IMR-90 (cell line): ENCODE results near the gene KIAA0513. TPM values are rescaled to one million over a fixed set of nuclear protein-coding genes. Genes with fewer than 3 reads are reported as not detected.

ENCODE experiments used
- ATAC-seq: fragments of 200-7000 bp; cut with Tn5 transposase; 2 replicates; pipeline ENCODE4 v1.9.1; 2020; ENCODE audit warnings: low read depth, mild to moderate bottlenecking, moderate library complexity
- BruUV-seq: library from RNA; stranded (reverse); fragments of 400-500 nt; replicated peaks from 2 replicates; lab custom pipeline; 2021; lab: Mats Ljungman, UMichigan
- CTCF ChIA-PET: fragments of 300-600 bp; formaldehyde crosslinking; extraction: SDS; loops from one replicate; lab custom pipeline; 2021; ENCODE audit warnings: antibody characterized with exemption; lab: Yijun Ruan, JAX
- POLR2A ChIA-PET: fragments of 300-600 bp; sonication (Branson Sonifier 250); formaldehyde crosslinking; loops from one replicate; lab custom pipeline; 2022; ENCODE audit warnings: antibody characterized with exemption; ENCODE audit not compliant: unreplicated experiment; lab: Charles Lee
- DNase-seq: peaks from one replicate; pipeline ENCODE4 v3.0.0; 2013
- H2AFZ ChIP-seq: replicated peaks from 2 replicates; pipeline ENCODE3; 2013; ENCODE audit warnings: low read length, mild to moderate bottlenecking; ENCODE audit not compliant: poor library complexity
- H2AK5ac ChIP-seq: 2 replicates; pipeline ENCODE4 v1.6.1; 2013; ENCODE audit warnings: low read depth, low read length, inconsistent platforms
- H2AK9ac ChIP-seq: replicated peaks from 2 replicates; pipeline ENCODE3; 2013; ENCODE audit warnings: mild to moderate bottlenecking, low read depth, low read length, moderate library complexity; ENCODE audit not compliant: poor library complexity
- H2BK120ac ChIP-seq: 2 replicates; pipeline ENCODE4 v1.6.1; 2013; ENCODE audit warnings: low read depth, low read length, inconsistent platforms
- H2BK15ac ChIP-seq: 3 replicates; pipeline ENCODE4 v1.6.1; 2013; ENCODE audit warnings: low read depth, low read length, inconsistent platforms
- H2BK20ac ChIP-seq: 2 replicates; pipeline ENCODE4 v1.6.1; 2013; ENCODE audit warnings: low read depth, mild to moderate bottlenecking, inconsistent platforms, low read length, moderate library complexity
- H2BK5ac ChIP-seq: 2 replicates; pipeline ENCODE4 v1.6.1; 2013; ENCODE audit warnings: mild to moderate bottlenecking, low read depth, low read length, inconsistent platforms; ENCODE audit not compliant: poor library complexity, severe bottlenecking
- H3K14ac ChIP-seq: replicated peaks from 2 replicates; pipeline ENCODE4 v1.6.1; 2013; ENCODE audit warnings: low read depth, low read length, inconsistent platforms
- H3K18ac ChIP-seq: 2 replicates; pipeline ENCODE4 v1.6.1; 2013; ENCODE audit warnings: low read depth, low read length, control low read depth
- H3K23ac ChIP-seq: 2 replicates; pipeline ENCODE4 v1.6.1; 2013; ENCODE audit warnings: low read depth, low read length, inconsistent platforms
- H3K27ac ChIP-seq: 2 replicates; pipeline ENCODE4 v1.5.1; 2013; ENCODE audit warnings: mild to moderate bottlenecking, control low read depth, low read length; ENCODE audit not compliant: insufficient read depth
- H3K27me3 ChIP-seq: 2 replicates; pipeline ENCODE4 v1.6.1; 2013; ENCODE audit warnings: low read length; ENCODE audit not compliant: control insufficient read depth, insufficient read depth
- H3K36me3 ChIP-seq: 2 replicates; pipeline ENCODE4 v1.6.1; 2013; ENCODE audit warnings: low read length, mixed read lengths; ENCODE audit not compliant: control insufficient read depth, insufficient read depth
- H3K4ac ChIP-seq: 2 replicates; pipeline ENCODE4 v1.6.1; 2013; ENCODE audit warnings: low read depth, low read length, inconsistent platforms
- H3K4me1 ChIP-seq: 2 replicates; pipeline ENCODE4 v1.6.1; 2013; ENCODE audit warnings: low read length, mixed read lengths; ENCODE audit not compliant: control insufficient read depth, insufficient read depth
- H3K4me2 ChIP-seq: 2 replicates; pipeline ENCODE4 v1.6.1; 2013; ENCODE audit warnings: low read depth, mild to moderate bottlenecking, control low read depth, low read length, moderate library complexity
- H3K4me3 ChIP-seq: 2 replicates; pipeline ENCODE4 v1.5.1; 2013; ENCODE audit warnings: low read depth, mild to moderate bottlenecking, control low read depth, low read length, moderate library complexity; ENCODE audit not compliant: insufficient read depth
- H3K56ac ChIP-seq: 2 replicates; pipeline ENCODE4 v1.6.1; 2013; ENCODE audit warnings: low read length, inconsistent platforms; ENCODE audit not compliant: insufficient read depth; ENCODE audit errors: extremely low read depth
- H3K79me1 ChIP-seq, 2 experiments: 2 replicates each; pipeline ENCODE4 v1.6.1; 2013; ENCODE audit warnings: low read length in 2 of 2, inconsistent platforms in 1 of 2, low read depth in 1 of 2
- H3K9ac ChIP-seq: 2 replicates; pipeline ENCODE4 v1.6.1; 2013; ENCODE audit warnings: low read depth, low read length, control low read depth
- H3K9me1 ChIP-seq: 2 replicates; pipeline ENCODE4 v1.6.1; 2013; ENCODE audit warnings: low read length, inconsistent platforms; ENCODE audit not compliant: insufficient read depth
- H3K9me3 ChIP-seq: 2 replicates; pipeline ENCODE4 v1.6.1; 2013; ENCODE audit warnings: low read length; ENCODE audit not compliant: control insufficient read depth, insufficient read depth
- H4K20me1 ChIP-seq: 2 replicates; pipeline ENCODE4 v1.6.1; 2013; ENCODE audit warnings: low read length, inconsistent platforms; ENCODE audit not compliant: insufficient read depth
- H4K5ac ChIP-seq: 2 replicates; pipeline ENCODE4 v1.6.1; 2013; ENCODE audit warnings: mild to moderate bottlenecking, low read depth, low read length, control low read depth
- H4K8ac ChIP-seq, 2 experiments: 2 replicates each; pipeline ENCODE4 v1.6.1; 2013; ENCODE audit warnings: low read depth in 2 of 2, low read length in 2 of 2, control low read depth in 1 of 2, inconsistent platforms in 1 of 2
- H4K91ac ChIP-seq: 2 replicates; pipeline ENCODE4 v1.6.1; 2013; ENCODE audit warnings: low read depth, low read length, inconsistent platforms; ENCODE audit not compliant: insufficient read depth
- MXI1 ChIP-seq: IDR thresholded peaks from 2 replicates; pipeline ENCODE4 v1.6.1; 2012; ENCODE audit warnings: low read depth, mild to moderate bottlenecking, low read length, moderate library complexity, borderline replicate concordance
- RAD21 ChIP-seq: IDR thresholded peaks from 2 replicates; pipeline ENCODE4 v1.6.1; 2012; ENCODE audit warnings: low read length, improper control_type of control experiment
- WGBS, 2 experiments: methylation state at CpG; one replicate each; pipeline versions ENCODE4 v1.1.5 to v1.1.7; 2013; ENCODE audit warnings: missing lambda C conversion rate in 2 of 2; ENCODE audit not compliant: insufficient read length in 1 of 2; ENCODE audit errors: extremely low coverage in 2 of 2; 5-methylcytosine and 5-hydroxymethylcytosine counted together
- dilution Hi-C: fragments of 300-500 bp; cut with HindIII; formaldehyde crosslinking; loops from one replicate; pipeline ENCODE4 v1.14.3; 2018; ENCODE audit warnings: low sequenced_read_pairs; ENCODE audit not compliant: unreplicated experiment
- in situ Hi-C: fragments of 300-500 bp; cut with MboI; formaldehyde crosslinking; loops from 3 replicates; pipeline ENCODE4 v1.14.3; 2019; ENCODE audit warnings: low sequenced_read_pairs, inconsistent platforms, mixed read lengths
- intact Hi-C: fragments of 100-400 bp; cut with micrococcal nuclease; formaldehyde crosslinking; loops from 2 replicates; pipeline ENCODE4 v1.10.0; 2022
- polyA plus RNA-seq, 3 experiments: library from polyadenylated mRNA; depleted of rRNA; stranded (reverse); fragments of >200 nt; gene quantifications; 2 replicates each; pipeline ENCODE4 v1.2.3, GENCODE V29; 2012; ENCODE audit warnings: low replicate concordance in 1 of 3
- total RNA-seq: library from RNA; depleted of rRNA; stranded (reverse); fragments of >200 nt; gene quantifications from 2 replicates; pipeline ENCODE4 v1.2.3, GENCODE V29; 2012

The KIAA0513 gene
- total and polyA plus RNA-seq, 2 of the 4 experiments (the other 2 are of a cell fraction) = 9.5 TPM

DNA sequence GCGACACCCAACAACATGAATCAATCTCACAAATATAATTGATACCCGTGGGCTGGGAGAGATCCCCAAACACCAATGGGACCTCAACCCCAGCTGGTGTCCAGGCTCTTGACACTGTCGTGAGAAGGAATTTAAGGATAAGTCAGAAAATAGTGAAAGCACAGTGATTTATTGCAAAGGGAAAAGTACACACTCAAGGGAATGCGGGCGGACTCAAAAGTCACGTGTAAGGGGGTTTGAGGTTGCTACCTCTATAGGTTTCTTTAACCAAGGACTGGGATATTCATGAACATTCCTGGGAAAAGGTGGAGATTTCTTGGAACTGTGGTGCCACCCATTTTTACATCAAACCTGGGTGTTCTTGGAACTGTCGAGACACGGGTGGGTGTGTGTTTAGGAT lies 10.0 kb upstream of the KIAA0513 start:
- Histone ChIP-seq H3K36me3 (no peaks in the 10 kb centered on the region), H3K4me1 (peaks cover 2% of the 10 kb centered on the region; the same call in 1 of the 2 replicates), H3K14ac (no peak overlapping the region), H2BK5ac (no peak overlapping the region), H3K79me1 (no peaks in the 10 kb centered on the region), H3K9me3 (no peaks in the 10 kb centered on the region), H4K91ac (no peak overlapping the region), H2BK20ac (no peak overlapping the region), H2BK15ac (no peak overlapping the region), H2AFZ (no peak overlapping the region), H3K27ac (no peak overlapping the region), H3K18ac (no peak overlapping the region), H2BK120ac (no peak overlapping the region), H4K8ac (no peak overlapping the region), H3K9me1 (no peaks in the 10 kb centered on the region; the same call in 1 of the 2 replicates), H3K4me2 (no peak overlapping the region), H3K9ac (no peak overlapping the region), H3K4ac (no peak overlapping the region), H3K4me3 (no peak overlapping the region), H3K27me3 (no peaks in the 10 kb centered on the region), H3K56ac (no peak overlapping the region), H4K20me1 (no peaks in the 10 kb centered on the region; the same call in 1 of the 2 replicates), H2AK9ac (no peak overlapping the region), H3K23ac (no peak overlapping the region), H4K5ac (no peak overlapping the region), H2AK5ac (no peak overlapping the region)
- no peak for DNase-seq
- in situ Hi-C loops = no loop called here
- no peak for ATAC-seq
- CTCF ChIA-PET = no interaction called here
- no TSS peak for BruUV-seq
- TF ChIP-seq RAD21 (no peak), MXI1 (no peak)
- intact Hi-C loops = no loop called here
- dilution Hi-C loops = no loop called here
- POLR2A ChIA-PET = no interaction called here
- WGBS, 2 experiments = no CpG with 5 or more reads among the region's 8 CpGs
